ENCODE measurements around the gene MYBPHL.
A peak's percentile ranks its signal among the peaks of the same experiment; 100 is the strongest.

MYBPHL gene, protein sequence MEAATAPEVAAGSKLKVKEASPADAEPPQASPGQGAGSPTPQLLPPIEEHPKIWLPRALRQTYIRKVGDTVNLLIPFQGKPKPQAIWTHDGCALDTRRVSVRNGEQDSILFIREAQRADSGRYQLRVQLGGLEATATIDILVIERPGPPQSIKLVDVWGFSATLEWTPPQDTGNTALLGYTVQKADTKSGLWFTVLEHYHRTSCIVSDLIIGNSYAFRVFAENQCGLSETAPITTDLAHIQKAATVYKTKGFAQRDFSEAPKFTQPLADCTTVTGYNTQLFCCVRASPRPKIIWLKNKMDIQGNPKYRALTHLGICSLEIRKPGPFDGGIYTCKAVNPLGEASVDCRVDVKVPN

DNA sequence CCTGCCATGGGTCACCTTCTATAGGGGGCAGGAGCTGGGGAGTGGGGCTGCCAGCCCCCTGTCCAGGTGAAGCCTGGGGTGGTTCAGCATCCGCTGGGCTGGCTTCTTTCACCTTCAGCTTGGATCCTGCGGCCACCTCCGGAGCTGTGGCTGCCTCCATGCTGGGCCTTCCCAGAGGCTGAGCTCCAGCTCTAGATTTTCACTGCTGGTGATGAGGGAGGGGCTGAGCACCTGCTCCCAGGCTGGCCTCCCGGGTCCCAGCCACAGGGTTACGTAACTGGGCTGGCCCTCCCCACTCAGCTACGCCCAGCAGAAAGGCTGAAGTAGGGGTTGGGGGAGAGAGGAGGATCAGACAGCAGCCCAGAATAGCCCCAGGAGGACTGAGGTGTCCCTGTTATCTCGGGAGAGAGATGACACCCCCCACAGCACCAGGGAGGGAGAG is at the start of gene MYBPHL:
MYBPHL (minus strand) TSS at position 180 of the 442 bp plus-strand sequence; CDS start at position 160, 20 bp downstream.
- DNase-seq = peak; percentile 91

DNA sequence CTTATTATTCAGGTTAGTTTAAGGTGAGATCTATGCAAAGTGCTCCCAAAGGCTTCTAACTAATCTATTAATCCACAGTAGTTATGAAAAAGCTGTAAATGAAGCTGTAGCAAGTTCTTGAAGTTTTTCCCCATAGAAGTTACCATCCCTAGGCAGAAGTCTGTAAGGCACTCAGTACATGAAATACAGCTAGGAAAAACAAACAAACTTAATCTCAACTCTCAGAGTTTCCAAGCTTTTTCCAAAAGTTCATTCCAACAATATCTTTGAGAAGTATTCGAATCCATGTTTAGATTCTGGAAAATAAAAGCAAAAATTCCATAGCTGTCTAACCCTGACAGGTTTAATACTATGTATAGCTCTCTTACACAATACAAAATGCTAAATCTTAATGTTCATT is 49.7 kb upstream of the MYBPHL start:
- DNase-seq = no peak

DNA sequence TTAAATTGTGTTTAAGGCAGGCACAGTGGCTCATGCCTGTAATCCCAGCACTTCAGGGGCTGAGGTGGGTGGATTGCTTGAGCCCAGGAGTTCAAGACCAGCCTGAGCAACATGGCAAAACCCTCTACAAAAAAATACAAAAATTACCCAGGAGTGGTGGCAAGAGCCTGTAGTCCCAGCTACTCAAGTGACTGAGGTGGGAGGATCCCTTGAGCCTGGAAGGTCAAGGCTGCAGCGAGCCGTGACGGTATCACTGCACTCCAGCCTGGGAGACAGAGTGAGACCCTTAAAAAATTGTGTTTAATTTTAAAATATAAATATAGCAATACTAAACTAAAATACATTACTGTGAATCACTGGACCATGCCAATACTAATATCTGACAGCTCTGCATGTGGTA is 48.1 kb upstream of the MYBPHL start:
- no peak for DNase-seq

DNA sequence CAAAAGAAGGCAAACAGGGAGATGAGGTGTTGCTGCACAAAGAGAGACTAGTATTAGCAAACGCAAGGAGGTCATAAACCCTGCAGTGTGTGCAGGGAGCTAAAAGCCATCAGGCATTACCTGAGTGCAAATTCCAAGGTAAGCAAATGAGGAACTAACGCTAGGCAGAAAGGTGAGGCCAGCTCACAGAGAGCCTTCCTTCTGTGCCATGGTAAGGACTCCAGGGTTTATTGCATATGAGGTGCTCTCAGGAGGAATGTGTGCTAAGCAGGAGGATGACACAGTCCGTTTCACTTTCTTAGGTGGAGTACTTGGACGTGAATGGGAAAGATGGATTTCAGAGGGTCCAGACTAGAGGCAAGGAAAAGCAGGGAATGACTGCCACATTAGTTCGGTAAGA is 44.6 kb upstream of the MYBPHL start:
- DNase-seq = no peak

DNA sequence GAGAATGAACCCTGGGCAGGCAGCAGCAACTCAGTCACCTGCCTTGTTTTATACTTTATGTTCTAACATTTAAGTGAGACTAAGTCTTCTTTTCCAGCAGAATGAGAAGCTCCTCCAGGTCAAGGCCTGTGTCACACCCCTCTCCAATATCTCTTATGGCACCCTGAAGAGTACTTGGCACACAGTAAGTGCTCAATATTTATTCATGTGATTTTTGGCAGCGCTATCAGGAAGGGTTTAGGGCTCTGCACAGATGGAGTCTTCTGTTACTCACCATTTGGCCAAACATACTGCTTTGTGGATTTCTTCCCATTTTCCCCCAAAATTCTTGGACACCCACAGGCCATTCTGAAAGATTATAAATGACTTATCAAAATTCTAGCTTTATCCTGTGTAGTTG is 43.8 kb upstream of the MYBPHL start:
- no peak for DNase-seq

DNA sequence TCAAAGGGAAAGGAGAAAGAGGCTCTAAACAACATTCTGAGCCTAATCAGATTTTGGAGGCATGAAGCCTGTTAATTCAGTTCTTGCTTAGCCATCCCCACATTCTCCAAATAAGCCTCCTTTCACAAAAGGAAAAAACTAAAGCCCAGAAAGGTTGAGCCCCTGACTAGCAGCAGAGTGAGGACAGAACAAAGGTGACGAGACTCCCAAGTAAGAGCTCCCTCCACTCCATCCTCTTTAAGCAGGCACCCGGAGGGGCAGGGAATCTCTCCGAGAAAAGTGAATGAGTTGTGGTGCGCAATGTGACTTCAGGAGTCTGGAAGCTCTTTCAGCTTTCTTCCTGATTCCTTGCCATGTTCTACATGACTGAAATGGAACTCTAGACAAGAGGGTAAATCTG is 43.4 kb upstream of the MYBPHL start:
- no peak for DNase-seq

DNA sequence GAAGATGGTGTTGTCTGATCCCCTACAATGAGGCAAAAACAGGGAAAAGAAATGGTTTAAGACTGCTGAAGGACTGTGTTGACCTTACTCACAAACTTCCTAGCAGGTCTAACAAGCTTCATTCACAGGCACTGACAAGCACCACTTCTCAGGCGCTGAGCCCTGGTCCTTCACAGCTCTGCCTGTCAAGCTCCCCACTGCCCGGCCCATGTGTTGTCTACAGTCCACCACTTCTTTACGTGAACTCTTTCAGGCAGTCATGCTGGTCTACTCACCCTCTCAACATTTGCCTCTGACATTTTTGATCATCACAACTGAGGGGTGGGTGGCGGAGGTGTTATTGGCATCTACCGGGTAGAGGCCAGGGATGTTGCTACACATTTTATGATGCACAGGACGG is 40.7 kb upstream of the MYBPHL start:
- no peak for DNase-seq

DNA sequence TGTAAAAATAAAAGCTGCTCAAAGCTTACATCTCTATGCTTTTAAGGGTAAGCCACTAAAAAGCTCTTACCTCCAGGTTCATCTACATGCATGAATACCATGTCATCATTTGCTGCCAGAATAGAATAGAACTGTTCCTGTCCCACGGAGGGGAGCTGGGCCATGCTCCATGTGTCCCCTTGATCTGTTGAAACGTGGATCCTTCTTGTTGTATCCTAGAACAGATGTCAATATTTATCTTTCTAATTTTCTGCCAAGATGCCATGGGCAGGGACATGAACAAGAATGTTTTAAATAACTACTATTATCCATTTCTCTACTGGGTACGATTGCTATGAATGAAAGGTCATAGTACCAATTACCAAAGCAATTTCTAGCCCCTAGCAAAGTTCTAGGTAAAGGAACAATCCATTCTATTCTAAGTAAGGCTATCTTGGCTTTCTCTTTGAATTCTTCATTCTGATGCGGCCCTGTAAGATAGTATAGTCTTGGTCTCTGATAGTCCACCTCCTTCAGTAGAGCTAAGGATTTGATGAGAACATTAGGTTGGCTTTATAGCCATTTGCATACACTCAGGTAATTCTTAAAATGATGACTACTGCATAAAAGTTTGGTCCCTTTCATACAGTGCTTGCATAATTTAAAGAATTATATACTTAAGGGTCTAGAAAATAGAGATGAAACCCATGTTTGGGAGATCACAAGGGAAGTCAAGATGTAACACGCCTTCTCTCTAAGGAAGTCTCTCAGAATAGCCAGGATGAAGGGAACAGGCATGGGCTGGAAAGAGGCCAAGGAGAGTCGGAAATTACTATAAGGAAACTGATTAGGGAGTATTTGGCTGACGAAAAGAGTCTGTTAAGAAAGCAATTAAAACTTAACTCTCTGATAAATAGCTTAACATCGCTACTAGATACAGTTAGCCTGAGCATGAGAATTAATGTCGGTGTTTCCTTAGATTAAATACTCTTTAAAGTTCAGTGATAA is 35.4 kb upstream of the MYBPHL start:
- DNase-seq = no peak

DNA sequence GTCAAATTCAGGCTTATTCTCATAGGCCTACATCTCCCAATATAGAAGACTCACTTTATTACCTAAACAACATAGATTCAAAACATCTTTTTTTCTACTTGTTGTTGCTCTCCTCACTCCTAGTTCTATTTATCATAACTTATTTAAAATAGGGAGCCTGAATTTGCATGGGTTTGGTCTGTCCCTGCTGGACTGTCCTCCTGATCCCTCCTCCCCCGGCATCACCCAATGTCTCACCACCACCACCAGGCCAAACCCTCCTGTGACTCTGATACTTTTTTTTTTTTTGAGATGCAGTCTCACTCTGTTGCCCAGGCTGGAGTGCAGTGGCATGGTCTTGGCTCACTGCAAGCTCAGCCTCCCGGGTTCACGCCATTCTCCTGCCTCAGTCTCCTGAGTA is 31.8 kb upstream of the MYBPHL start:
- DNase-seq = no peak

DNA sequence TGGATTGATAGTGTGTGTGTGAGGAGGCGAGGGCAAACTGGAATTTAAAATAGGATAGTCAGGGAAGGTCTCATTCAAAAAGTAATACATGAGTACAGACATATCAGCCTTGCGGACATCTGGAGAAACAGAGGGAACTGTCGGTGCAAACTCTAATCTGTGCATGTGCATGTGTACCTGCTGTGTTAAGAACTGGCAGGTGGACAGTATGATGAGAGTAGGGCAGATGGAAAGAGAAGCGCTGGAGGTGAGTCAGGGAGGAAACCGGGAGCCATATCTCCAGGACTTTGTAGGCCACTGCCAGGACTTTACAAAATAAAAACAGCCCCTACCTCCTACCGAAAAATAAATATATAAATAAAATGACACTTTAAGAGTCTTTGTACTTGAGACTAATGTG is 31.3 kb upstream of the MYBPHL start:
- no peak for DNase-seq

DNA sequence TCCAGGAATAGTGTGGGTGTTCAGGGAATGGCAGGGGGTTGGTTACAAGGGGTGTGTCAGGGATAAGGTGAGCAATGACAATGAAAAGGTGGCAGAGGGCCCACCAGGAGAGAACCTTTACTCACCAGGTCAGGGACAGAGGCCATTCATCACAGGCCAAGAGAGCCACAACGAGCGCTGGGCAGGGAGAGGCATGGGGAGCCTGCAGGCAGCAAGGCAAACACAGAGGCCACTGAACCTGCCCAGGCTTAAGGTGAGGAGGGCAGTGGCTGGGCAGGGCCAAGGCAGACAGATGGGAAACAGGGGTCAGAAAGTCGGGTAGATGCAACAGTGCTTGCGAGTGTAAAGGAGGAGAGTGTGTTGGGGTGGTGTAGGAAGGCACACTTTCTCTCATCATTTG is 28.3 kb upstream of the MYBPHL start:
- DNase-seq = no peak

DNA sequence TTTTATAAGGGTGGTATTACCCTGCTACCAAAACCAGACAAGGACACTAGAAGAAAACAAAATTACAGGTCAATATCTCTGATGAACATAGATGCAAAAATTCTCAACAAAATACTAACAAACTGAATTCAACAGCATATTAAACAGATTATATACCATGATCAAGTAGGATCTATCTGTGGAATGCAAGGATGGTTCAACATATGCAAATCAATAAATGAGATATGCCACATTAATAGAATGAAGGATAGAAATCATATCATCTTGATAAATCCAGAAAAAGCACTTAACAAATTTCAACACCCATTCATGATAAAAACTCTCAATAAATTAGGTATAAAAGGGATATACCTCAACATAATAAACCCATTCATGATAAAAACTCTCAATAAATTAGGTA is 24.3 kb upstream of the MYBPHL start:
- no peak for DNase-seq

DNA sequence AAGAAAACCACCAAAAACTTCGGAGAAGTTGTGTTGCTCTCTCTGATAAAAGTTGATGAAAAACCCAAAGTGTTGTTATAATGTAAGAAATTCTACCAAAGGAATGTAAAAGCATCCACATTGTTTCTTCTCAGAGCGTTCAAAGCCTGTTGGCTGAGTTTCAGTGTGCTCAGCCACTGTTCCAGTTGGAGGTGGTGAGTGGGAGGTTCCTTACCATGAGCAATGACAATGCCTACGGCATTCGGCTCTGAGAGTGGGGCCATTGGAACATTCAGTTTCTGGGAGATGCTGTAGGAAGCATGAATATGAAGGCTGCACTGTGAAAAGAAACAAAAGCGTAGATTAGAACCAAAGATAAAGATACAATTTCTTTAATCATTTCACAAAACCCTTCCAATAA is 20.5 kb upstream of the MYBPHL start:
- DNase-seq = no peak

DNA sequence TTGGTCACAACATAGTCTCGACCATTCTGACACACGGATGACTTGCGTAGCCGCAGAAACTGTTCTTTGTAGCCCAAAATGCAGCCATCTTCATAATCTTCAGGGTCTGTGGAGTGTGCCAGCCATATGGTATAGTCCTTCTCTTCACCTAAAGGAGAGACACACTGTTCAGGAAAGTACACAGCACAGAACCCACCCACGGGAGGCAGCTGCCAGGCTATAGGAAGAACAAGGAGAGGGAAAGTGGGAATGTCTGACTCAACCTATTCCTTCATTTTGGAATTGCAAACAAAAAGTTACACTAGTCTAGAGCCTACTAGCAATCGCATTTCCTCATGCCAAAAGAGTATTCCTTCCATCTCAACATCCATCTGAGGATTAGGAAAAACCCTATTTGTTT is 16.2 kb upstream of the MYBPHL start:
- DNase-seq = no peak

DNA sequence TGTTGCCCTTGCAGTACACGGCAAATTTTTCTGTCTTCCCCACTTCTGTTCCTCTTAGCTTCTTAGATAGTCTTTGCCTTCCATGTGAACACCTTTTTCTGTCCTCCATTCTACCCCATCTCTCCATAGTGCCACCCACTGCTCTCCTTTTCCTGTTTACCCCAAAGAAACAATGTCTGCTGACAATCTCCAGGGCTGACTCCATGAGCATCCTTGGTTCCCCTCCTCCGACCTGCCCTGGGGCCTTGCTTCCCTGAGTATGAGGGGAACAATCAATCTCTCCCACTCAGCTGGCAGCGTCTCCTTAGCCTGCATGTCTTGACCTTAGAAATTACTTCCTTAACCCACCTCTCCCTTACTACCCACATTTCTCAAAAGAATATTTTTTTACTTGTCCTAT is 12.3 kb upstream of the MYBPHL start:
- DNase-seq = no peak

DNA sequence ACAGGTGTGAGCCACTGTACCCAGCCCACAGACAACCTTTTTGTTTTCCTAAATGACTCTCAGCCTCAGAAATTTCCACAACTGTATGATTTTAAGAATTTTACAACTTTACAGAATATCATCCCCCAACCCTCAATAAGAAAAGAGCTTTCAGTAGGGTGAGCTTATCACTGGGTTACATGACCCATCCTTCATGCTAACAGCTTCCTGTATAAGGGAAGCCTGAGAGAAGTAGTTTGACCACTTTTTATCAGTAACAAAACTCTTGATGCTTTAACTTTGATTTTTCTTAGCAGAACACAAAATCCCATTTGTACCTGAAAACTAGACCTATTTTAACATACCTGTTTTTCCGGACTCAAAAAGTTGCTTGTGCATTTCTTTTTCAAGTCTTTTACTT is 9.7 kb upstream of the MYBPHL start:
- no peak for DNase-seq

DNA sequence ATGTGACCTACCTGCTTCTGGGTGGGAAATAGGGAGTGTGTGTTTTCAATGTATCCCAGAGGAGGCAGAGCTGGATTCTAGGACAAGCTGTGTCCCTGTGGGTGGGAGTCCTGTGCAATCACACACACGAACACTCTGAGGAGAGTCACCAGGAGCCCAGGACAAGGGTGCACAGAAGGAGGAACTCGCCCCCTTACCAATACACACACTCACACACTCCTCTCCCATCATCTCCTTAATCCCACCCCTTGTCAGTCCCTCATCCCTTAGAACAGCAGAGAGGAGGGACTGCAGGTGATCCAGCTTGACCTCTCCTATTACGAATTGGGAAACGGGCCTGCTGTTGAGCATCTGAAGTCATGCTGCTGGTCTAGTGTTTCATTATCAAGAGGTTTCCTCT is 8.5 kb upstream of the MYBPHL start:
- peak; percentile 22 for DNase-seq

DNA sequence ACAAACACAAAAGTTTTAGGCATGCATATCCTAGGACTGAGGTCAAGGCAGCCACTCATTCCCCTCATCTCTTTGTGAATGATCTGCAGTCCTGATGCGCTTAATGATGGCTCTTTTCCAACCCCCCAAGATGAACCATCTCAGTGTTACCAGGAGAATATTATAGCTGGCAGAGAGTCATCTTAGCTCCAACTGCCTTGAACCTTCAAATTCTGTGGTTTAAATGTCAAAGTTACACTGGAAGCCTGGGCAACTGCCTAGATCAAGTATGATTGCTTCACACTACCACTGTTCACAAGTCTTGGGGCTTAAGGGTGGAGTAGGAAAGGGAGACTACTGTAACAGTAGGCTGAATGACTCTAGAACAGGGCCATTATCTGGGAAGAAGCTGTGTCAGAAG is 8.0 kb upstream of the MYBPHL start:
- no peak for DNase-seq

DNA sequence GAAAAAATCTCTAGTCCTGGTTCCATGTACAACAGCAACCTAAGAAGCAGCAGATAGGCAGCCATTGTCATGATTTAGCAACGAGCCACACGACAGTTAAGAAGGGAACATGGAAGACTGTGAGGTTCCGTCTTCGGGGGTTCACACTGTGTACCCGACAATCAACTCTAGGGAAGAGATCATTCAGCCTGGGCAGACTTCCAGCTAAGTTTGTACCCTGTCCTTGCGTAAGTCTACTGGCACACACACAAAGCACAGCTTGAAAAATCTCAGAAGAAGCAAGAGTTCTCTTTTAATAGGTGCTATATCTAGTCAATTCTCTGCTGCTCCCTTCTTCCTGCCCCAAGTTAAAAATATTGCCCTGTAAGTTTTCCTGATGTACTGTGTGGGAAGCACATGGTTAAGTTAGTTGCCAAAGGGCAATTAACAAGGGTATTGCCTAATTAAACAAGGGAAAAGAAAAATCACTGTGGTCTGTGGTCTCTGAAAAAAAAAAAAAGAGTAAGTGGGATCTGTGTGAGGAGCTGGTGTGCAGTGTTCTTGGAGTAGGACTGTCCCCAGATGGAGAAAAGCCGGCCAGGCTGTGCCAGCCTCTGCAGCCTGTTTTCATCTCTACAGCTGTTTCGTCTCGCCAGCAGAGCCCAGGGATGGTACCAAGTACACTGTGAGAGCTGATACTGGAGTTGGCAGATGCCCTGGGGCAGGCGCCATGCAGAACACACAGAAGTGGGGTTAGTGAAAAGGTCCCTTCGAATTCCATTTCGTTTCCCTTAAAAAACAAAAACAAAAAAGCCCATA is 6.4 kb upstream of the MYBPHL start:
- peak; percentile 35 for DNase-seq

DNA sequence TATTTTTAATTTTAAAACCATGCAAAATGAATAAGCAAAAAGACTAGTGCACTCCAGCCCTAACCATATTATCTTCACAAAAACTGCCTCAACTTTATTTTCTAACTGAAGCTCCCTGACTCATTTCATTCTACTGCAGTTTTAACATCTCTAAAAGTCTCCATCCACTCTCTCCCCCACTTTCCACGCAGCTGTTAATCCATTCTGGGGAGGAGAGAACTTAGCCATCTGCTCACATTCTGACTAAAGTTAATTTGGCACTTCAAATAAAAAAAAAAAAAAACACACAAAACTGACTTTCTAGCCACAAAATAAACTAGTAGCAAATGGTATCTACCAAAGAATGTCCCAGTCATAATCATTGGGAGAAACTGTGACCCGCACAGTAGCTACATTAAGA is 5.4 kb upstream of the MYBPHL start:
- DNase-seq = peak; percentile 75

DNA sequence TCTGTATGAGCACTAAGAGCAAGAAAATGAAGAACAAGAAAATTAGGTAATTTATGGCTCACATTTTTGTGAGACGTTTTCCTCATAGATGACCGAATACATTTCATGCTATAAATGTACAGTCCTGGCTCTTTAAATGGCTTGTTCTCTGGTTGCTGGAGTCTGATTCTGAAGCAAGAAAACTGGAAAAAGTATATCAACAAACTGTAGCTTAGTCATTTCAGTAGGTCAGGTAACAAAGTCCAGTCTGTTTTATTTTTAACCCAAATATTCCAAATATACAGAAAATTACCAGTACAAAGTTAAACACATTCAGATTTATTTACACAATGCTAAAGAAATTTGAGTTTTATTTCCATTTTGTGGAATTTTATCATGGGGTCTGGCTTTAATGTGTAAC is 2.5 kb upstream of the MYBPHL start:
- DNase-seq = no peak

DNA sequence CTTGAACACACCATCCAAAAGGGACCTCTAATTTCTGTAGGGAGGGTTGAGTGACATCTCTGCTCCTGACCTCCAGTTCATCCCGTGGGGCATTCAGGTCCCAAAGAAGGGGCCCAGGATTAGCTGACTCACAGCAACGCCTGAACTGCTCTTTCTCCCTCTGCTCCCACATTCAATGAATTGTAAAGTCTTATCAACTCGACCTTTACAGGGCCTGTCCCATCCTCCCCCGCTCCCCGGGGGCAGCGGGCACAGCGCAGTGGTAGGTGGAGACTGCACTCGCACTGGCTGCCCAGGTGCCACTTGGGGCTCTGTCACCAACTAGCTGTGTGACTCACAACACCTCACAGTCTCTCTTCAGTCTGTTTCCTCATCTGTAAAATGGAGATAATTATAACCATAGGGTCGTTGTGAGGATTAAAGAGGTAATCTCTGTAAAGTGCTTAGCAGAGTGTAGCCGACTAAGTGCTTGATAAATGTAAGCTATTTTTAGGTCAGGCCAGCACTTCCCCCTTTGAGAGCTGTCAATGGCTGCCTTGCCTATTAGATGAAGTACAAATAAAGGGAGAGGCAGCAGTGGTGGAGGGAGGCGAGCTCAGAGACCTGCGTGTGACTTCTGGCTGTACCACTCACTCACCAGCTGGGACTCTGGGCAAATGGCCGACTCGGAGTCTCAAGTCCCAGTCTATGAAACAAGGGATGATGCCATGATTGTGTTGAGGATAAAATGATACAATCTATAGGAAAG is 637 bp upstream of the MYBPHL start:
- peak; percentile 99 for DNase-seq
